GM21737 (cell line): ENCODE data around the gene SNRNP25.
"Not testable (repeated sequence)": the region's sequence is repeated elsewhere in the genome, so short reads cannot be mapped to it uniquely, and the experiment has no call there.

Source experiments
- ATAC-seq: cut with Tn5 transposase; IDR thresholded peaks from one replicate; pipeline ENCODE4 v1.9.1; 2021; ENCODE audit warnings: mild to moderate bottlenecking, moderate library complexity; ENCODE audit not compliant: unreplicated experiment

Gene SNRNP25

DNA sequence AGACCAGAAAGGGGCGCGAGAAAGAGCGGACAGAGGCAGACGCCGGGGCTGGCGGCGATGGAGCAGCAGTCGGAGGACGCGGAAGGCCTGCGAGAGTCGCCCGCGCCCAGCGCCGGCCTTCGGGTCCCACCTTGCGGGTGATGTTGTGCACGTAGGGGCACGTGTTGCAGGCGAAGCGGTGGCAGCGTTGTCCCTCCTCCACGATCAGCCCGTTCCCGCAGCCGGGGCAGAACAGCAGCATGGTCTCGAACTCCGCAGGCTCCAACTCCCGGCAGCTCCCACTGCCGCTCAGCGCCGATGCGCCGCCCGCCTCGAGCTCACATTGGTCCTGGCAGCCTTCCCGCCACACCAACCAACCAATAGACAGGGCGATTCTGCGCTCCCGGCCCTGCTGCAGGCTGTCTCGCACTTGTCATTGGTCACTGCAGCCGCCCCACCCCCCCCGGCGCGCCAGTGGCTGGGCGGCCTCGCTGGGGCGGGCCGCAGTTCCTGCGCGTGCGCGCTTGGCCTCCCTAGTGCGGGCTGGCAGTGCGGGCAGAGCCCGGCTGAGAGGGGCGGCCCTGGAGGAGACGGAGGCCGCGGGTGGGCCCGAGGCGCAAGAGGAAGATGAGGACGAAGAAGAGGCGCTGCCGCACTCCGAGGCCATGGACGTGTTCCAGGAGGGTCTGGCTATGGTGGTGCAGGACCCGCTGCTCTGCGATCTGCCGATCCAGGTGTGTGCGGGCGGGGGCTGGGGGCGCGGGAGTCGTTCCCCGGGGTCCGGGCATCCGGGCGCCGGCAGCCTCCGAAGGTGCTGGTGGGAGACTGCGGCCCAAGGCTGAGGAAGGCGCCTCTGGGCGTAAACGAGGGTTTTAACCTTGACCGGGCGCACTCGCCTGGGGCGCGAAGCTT is at the start of gene SNRNP25, which contains the start of gene POLR3K:
Gene SNRNP25, plus strand, starts transcription at position 483 of the 891 bp plus-strand sequence. Its CDS starts 189 bp downstream, at position 672.
Gene POLR3K, minus strand, starts transcription at position 263 of the 891 bp plus-strand sequence. Its CDS starts 22 bp downstream, at position 241.
- ATAC-seq = peak; percentile 90

DNA sequence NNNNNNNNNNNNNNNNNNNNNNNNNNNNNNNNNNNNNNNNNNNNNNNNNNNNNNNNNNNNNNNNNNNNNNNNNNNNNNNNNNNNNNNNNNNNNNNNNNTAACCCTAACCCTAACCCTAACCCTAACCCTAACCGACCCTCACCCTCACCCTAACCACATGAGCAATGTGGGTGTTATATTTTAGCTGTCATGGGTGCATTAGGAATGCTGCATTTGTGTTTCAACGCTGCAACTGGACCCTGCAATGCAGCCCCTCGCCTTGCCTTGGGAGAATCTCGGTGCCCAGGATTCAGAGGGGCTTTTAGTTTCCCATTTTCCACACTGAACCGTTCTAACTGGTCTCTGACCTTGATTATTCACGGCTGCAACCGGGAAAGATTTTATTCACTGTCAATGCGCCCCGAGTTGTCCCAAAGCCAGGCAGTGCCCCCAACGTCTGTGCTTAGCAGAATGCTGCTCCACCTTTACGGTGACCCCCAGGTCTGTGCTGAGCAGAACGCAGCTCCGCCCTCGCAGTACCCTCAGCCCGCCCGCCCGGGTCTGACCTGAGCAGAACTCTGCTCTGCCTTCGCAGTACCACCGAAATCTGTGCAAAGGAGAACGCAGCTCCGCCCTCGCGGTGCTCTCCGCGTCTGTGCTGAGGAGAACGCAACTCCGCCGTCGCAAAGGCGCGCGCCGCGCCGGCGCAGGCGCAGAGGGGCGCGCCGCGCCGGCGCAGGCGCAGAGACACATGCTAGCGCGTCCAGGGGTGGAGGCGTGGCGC is 43.5 kb upstream of the SNRNP25 start:
- ATAC-seq = no peak

DNA sequence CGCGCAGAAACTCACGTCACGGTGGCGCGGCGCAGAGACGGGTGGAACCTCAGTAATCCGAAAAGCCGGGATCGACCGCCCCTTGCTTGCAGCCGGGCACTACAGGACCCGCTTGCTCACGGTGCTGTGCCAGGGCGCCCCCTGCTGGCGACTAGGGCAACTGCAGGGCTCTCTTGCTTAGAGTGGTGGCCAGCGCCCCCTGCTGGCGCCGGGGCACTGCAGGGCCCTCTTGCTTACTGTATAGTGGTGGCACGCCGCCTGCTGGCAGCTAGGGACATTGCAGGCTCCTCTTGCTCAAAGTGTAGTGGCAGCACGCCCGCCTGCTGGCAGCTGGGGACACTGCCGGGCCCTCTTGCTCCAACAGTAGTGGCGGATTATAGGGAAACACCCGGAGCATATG is 42.9 kb upstream of the SNRNP25 start:
- not testable (repeated sequence) for ATAC-seq

DNA sequence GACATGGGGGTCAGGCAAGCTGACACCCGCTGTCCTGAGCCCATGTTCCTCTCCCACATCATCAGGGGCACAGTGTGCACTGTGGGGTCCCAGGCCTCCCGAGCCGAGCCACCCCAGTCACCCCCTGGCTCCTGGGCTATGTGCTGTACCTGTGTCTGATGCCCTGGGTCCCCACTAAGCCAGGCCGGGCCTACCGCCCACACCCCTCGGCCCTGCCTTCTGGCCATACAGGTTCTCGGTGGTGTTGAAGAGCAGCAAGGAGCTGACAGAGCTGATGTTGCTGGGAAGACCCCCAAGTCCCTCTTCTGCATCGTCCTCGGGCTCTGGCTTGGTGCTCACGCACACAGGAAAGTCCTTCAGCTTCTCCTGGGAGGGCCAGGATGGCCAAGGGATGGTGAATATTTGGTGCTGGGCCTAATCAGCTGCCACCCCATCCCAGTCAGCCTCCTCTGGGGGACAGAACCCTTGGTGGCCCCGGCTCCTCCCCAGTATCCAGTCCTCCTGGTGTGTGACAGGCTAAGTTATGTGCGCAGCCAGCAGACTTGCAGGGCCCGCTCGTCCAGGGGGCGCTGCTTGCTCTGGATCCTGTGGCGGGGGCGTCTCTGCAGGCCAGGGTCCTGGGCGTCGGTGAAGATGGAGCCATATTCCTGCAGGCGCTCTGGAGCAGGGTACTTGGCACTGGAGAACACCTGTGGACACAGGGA is 36.4 kb upstream of the SNRNP25 start:
- ATAC-seq = not testable (repeated sequence)

DNA sequence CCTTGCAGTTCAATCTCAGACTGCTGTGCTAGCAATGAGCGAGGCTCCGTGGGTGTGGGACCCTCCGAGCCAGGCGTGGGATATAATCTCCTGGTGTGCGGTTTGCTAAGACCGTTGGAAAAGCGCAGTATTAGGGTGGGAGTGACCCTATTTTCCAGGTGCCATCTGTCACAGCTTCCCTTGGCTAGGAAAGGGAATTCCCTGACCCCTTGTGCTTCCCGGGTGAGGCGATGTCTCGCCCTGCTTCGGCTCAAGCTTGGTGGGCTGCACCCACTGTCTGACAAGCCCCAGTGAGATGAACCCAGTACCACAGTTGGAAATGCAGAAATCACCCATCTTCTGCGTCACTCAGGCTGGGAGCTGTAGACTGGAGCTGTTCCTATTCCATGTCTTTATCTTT is 32.7 kb upstream of the SNRNP25 start:
- not testable (repeated sequence) for ATAC-seq

DNA sequence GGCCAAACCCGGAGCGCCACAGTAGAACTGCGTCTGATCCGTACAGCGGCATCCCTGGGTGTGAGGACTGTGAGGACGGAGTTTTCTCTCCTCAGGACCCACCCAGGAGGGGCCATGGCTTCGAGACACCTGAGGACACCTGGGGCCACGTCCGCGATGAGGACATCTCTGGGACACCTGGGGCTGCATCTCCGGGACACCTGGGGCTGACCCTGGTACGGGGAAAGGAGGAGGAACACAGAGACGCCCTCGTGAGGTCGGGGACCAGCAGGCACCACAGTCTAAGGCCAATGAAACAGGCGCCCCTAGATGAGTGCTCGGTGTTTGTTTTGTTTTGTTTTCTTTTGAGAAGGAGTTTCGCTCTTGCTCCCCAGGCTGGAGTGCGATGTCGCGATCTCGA is 29.5 kb upstream of the SNRNP25 start:
- not testable (repeated sequence) for ATAC-seq

DNA sequence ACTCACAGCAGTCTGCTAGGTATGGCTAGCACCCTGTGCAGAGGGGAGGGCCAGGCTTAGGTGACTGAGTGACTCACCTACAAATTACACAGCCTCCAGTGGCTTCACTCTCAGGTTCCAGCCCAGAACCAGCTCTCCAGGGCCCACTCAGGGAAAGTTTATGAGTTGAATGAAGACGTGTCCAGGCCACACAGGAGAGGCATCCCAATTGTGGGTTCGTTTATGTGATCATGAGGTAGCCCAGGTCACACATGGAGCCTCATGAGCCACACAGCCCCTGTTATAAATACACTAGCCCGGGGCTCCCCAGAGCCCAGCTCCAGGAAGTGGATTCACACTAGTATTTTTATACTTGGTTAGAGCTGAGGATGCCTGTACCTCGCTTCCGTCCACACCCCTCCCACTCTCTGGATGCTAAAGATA is 27.7 kb upstream of the SNRNP25 start:
- ATAC-seq = peak; percentile 48

DNA sequence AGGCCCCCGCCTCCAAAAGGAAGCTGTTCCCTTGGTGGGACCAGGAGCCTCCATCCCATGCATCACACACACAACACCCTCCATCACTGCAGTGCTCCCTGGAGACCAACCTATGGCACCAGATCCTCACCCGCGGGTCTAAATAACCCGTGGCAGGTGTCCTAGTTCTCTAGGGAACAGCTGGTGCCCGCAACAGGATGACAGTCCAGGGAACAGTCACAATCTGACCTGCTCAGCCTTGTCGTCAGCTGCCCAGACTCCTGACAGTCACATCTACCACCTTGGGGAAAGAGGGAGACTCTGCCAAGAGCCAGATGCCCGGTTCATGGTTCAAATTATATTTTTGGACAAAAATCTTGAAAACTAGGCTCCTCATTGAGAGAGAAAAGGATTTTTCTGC is 23.0 kb upstream of the SNRNP25 start:
- not testable (repeated sequence) for ATAC-seq

DNA sequence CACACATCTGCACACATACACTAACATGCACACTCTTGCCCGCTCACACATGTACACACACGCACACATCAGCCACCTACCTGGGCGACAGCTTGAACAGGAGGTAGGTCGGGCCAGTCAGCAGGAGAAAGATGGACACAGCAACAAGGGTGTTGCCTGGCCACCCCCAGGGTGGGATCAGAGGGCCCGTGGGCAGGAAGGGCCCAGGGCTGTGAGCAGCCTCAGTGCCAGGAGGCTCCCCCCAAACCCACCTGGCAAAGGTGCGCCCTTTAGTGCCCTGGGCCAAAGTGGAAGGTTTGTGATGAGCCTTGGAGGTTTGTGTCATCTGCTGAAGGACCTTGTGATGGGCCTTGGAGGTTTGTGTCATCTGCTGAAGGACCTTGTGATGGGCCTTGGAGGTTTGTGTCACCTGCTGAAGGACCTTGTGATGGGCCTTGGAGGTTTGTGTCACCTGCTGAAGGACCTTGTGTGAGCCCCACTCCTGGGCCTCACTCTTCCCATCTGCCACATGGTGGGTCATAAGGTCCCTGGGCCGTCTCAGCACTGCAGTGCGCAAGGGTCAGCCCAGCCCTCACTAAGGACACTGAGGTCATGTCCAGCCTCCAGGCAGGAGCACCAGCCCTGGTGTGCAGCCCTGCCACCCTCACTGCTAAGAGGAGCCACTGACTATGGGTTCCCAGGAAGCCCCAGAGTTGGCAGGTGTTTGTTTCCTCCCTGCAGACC is 20.3 kb upstream of the SNRNP25 start:
- ATAC-seq = not testable (repeated sequence)

DNA sequence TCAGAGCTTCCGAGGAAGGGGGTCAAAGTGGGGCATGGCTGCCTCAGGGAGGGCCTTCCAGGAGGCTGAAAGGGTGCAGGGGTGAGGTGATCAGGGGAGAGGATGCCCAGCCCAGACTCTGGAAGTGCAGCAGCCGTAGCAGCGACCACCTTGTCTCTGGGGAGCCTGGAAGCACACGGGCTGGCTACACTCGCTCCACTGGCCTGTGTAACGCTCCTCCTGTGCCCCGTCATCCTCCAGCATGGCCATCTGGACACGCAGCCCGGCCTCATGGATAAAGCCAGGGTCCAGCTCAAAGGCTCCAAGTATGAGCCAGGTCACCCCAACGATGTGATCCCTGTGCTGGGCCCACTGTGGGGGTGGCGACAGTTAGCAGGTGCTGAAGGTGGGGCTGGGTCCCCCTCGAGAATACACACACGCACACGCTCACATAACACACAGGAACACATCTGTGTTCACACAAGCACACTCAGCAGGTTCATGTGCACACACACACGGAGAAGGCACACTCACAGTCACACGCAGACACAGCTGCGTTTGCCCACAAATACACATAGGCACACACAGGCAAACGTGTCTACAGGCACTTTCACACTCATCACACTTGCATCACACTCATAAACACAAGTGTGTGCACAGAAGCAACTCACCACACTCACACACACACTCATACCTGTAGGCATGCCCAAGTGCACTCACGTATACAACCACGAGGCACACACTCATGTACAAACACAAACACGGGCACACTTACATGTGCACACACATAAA is 19.6 kb upstream of the SNRNP25 start:
- ATAC-seq = no peak

DNA sequence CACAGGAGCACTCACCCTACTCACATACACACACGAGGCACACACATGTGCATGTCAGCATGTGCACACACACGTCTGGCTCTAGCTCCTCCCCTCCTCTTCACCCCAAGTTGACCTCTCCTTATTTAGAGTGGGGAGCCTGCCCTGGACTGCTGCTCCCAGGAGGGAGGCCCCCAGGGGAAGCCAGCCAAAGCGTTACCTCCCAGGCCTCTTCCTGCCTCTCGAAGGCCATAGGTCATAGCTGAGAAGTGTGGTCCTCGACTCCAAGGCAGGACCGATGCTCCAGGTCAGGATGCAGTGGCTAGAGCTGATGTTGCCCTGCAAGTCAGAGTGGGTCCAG is 19.0 kb upstream of the SNRNP25 start:
- ATAC-seq = no peak

DNA sequence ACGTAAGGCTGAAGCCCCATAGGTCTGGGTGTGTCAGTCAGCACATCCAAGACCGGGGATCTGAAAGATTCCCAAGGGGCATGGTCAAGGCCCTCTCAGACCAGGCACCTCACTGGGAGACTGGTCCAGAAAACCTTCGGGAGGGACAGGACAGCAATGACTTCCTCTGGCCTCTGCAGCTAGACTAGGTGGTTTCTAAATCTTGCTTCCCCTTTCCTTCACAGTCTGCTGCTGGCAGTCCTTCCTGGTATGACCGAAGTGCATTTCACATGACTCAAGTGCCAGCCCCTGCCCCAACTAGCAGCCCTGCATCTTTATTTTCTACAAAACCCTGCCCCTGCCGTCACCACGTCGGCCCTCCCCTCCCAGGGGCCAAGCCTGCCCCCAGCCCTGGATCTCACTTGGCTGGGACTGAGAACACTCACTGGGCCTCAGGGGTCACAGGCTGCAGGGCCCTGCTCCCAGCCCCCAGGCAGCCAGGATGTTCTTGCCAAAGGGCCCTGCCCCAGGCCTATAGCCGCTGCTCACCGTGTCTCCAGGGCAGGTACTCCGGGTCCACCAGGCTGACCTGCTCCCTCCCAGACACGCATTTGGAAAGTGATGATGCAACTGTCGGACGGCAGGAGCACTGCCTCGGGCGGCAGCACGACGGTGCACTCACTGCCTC is 18.5 kb upstream of the SNRNP25 start:
- no peak for ATAC-seq

DNA sequence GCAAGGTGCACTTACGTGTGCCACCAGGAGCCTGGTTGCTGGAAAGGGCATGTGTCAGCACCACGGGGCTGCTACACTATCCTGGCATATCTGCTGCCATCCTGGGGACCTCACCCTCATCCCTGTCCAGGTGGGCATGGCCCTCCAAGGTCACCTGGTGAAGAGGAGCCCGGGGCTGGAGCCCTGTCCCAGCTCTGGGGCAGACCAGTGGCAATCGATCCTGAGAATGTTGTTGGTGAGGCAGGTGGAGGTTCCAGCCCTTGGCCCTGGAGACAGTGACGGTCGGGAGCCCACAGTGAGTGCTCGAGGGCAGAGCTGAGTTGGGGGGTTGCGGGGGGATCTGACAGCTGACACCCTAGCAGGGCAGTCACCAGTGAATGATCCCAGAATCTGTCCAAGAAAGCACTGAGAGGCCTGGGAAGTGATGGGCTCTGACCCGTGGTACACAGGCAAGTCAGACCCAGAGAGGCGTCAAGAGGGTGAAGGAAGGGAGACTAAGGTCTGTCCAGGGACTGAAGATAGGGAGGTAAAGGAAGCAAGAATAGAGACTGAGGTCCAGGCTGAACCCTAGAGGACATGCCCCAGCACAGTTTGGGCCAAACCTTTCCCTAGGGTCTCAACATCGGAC is 17.8 kb upstream of the SNRNP25 start:
- no peak for ATAC-seq

DNA sequence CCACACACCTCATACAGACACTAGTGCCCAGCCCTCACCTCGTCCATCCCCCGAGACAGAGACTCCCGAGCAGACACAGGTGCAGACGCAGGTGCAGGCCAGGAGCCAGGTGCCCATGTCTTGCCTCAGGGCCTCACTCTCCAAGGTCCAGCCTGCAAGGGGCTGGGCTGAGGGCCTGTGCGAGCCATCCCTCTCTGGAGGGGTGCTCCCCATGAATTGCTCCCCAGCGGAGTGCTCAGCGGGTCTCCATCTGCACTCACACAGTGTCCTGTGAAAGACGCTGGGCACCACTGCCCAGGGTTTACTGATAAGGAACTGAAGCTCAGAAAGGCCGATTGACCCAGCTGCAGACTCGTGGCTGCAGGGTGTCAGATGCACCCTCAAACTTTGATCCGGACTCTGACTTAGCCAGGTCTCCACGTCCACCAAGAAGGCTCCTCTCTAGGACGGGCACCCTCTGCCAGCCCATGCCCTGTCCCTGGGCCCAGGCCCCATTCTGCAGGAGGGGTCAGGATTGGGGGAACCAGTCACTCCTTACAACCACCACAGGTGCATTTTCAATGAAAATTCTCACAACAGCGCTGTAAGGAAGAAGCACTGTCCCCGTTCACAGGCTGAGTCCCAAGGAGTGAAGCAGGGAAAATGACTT is 17.2 kb upstream of the SNRNP25 start:
- no peak for ATAC-seq

DNA sequence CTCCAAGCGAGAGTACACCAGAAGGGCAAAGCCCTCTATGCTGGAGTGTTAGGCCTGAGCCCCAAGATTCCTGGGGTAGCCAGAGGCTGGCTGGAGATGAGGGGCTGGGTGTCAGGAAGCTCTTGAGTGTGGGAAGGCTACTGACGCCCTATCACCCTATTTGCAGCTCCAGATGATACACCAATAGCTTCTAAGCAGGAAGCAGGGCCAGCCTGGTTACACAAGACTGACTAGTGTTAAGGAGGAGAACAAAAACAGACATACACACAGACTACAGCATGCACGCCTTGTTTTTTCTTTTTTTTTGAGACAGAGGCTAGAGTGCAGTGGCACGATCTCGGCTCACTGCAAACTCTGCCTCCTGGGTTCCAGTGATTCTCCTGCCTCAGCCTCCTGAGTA is 16.1 kb upstream of the SNRNP25 start:
- no peak for ATAC-seq

DNA sequence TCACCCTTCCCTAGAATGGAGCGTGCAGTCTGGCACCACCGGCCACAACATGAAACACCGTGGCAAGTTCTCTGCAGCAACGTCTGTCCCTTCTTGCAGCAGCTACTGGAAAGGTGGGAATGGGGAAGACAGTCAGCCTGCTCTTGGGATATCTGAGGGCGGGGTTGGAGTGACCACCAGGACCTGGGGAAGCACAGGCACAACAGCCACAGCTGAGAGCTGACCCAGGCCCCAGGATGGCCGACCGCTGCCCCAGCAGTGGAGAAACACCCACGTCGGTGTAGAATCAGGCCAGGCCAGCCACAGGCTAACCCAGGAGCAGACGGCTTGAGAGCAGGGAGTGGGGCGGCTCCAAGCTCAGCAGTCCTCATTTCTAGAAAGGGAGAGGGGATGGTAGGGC is 15.4 kb upstream of the SNRNP25 start:
- not testable (repeated sequence) for ATAC-seq

DNA sequence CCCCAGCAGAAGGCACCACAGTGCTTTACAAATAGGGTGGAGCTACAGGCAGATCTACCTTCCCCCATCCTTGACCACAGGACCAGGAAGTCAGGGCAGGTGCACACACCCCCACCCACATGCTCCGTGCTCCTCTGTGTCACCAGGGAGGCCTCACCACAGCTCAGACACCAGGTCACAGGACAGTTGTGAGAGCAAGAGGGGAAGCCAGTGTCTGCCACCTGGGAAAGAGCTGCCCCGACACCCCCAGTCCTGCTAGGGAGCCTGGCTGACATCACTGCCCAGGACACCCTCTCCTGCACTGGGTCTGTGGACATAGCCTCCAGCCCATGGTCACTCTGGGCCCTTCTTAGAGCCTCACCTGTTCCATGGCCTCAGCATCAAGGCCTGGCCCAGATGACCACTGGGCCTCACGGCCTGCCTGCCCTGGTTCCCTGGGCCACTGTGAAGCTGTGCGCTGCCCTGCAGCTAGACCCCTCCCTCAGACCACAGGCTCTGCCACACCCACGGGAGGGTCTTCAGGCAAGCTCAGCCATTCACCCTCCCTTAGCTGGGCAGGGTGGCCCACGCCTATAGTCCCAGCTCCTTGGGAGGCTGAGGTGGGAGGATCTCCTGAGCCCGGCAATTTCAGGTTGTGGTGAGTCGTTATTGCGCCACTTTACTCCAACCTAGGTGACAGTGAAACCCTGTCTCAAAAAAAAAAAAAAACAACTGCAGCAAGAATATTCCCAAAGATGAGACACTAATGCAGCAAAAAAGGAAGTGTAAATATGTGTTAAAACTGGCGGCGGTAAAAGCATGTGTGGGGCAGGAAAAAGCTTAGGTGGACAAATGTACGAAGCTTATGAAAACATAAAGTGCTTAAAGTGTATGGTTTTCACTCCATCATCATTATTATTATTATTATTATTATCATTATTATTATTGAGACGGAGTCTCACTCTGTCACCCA is 14.4 kb upstream of the SNRNP25 start:
- peak; percentile 66 for ATAC-seq
